Measurements from ENCODE around the gene EBF4. TPM values are rescaled to one million over a fixed set of nuclear protein-coding genes. Genes with fewer than 3 reads are reported as not detected.

The EBF4 gene
- total and polyA plus RNA-seq, 10 of the 15 experiments (the other 5 are each of a cell fraction or from before 2014, with no cell fraction given): 0.13 TPM; not detected in 9

DNA sequence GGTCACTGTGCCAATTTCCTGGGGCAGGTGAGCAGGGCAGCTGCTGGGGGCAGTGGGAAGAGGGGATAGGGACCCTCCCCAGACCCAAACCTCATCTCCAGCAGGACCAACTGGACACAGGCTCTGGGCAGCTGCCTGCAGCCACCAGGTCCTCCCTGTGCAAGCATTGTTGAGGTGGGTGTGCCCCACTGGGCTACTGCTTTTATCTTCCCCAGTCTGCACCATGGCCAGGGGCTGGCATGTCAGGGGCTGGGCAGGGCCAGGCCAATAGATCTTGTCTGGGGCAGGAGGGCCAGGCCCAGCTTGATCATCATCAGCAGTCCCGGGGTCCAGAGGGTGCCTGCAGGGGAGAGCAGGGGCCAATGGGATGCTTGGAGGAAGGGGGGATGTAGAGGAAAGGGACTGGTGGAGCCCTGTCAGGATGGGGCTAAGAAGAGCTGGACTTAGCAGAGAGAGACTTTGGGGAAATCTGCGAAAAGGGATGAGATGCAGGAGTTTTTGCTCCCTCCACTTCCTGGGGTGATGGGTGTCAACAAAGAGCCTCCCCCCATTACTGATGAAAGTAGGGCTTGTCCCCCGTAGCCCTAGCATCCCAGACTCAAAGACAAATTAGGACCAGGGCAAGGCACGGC lies 5.7 kb downstream of the EBF4 start:
- CTCF ChIA-PET: no interaction called here
- in situ Hi-C loops (cut with MboI) (no loop called here), intact Hi-C loops (cut with micrococcal nuclease; ENCODE audit: unreplicated experiment) (no loop called here)
- Histone ChIP-seq H3K4me3 (no peak overlapping the region), H3K27me3 (replicated peaks in 1 of 2; ENCODE audit: control insufficient read depth in 2 of 2, insufficient read depth in 2 of 2, low read length in 1 of 2) (peaks cover 3 to 16% of the 10 kb centered on the region in 2 experiments), H4K20me1 (ENCODE audit: control insufficient read depth, insufficient read depth) (no peaks in the 10 kb centered on the region), H3K9me3 (replicated peaks; ENCODE audit: control insufficient read depth, insufficient read depth, low read length) (no peaks in the 10 kb centered on the region), H3K36me3 (ENCODE audit: control insufficient read depth in 2 of 2, insufficient read depth in 2 of 2, low read length in 1 of 2) (no peaks in the 10 kb centered on the region), H3K4me2 (ENCODE audit: control insufficient read depth, insufficient read depth) (no peak overlapping the region), H3K4me1 (ENCODE audit: control insufficient read depth, insufficient read depth, low read length) (no peaks in the 10 kb centered on the region), H3K9ac (ENCODE audit: control insufficient read depth, insufficient read depth, low read length) (no peak overlapping the region), H3K79me2 (ENCODE audit: control insufficient read depth, insufficient read depth, low read length) (no peaks in the 10 kb centered on the region), H2AFZ (ENCODE audit: control insufficient read depth, low read depth, low read length) (no peak overlapping the region), H3K27ac (ENCODE audit: control insufficient read depth, insufficient read depth) (no peak overlapping the region)
- SMC1A ChIA-PET (ENCODE audit: uncharacterized antibody, unreplicated experiment): no interaction called here
- no TSS peak for BruUV-seq (replicated peaks)
- RAD21 ChIA-PET (ENCODE audit: unreplicated experiment): no interaction called here
- ATAC-seq (no peak), FAIRE-seq (no peak), DNase-seq (ENCODE audit: low read depth, low spot score) (no peak)
- WGBS (ENCODE audit: insufficient coverage, insufficient replicate concordance, low lambda C conversion rate, missing lambda C conversion rate): 0% methylated on average over 4 of the region's 4 CpGs
- POLR2A ChIA-PET: no interaction called here
- no peak for TF ChIP-seq CBX3 (IDR thresholded peaks at IDR 0.05; ENCODE audit: borderline replicate concordance, low read depth)
- TF ChIP-seq SREBF1 (IDR thresholded peaks at IDR 0.05; ENCODE audit: low read length): no peak
- no peak for TF ChIP-seq IKZF2 (IDR thresholded peaks at IDR 0.05)
- no peak for TF ChIP-seq RELB (IDR thresholded peaks at IDR 0.05; ENCODE audit: low read depth)
- no peak for TF ChIP-seq GATAD2B (conservative IDR thresholded peaks at IDR 0.05; ENCODE audit: low read depth)
- no peak for TF ChIP-seq IRF4 (IDR thresholded peaks at IDR 0.05; ENCODE audit: low read depth, low read length)
- TF ChIP-seq NBN (IDR thresholded peaks at IDR 0.05): no peak
- no peak for TF ChIP-seq SMAD1 (IDR thresholded peaks at IDR 0.05; ENCODE audit: low read depth, partially characterized antibody)
- TF ChIP-seq NFYA (IDR thresholded peaks at IDR 0.05; ENCODE audit: borderline replicate concordance, low read depth, low read length): no peak
- TF ChIP-seq ZBTB33 (IDR thresholded peaks at IDR 0.05): no peak
- no peak for TF ChIP-seq TCF12 (IDR thresholded peaks at IDR 0.05; ENCODE audit: low read depth, low read length)

All from GM12878 (cell line).